HFFc6 (cell line): Measurements from ENCODE around the gene TBC1D30. TPM values are rescaled to one million over a fixed set of nuclear protein-coding genes. Genes with fewer than 3 reads are reported as not detected.
"Not testable (repeated sequence)": the region's sequence is repeated elsewhere in the genome, so short reads cannot be mapped to it uniquely, and the experiment has no call there.

ENCODE experiments used
- DNase-seq: peaks from one replicate; pipeline ENCODE4 v3.0.0-alpha.2; 2018
- H3K27ac Mint-ChIP-seq: 2 replicates; pipeline ENCODE4 v1.8.0; 2020; ENCODE audit warnings: mild to moderate bottlenecking, mixed read lengths
- H3K27me3 Mint-ChIP-seq: 2 replicates; pipeline ENCODE4 v1.8.0; 2021; ENCODE audit warnings: mild to moderate bottlenecking, moderate library complexity, mixed read lengths; ENCODE audit not compliant: insufficient read depth
- H3K36me3 Mint-ChIP-seq: 2 replicates; pipeline ENCODE4 v1.8.0; 2021; ENCODE audit warnings: low read depth, mixed read lengths
- H3K4me1 Mint-ChIP-seq: 2 replicates; pipeline ENCODE4 v1.8.0; 2020; ENCODE audit warnings: low read depth, mixed read lengths
- H3K4me3 Mint-ChIP-seq: 2 replicates; pipeline ENCODE4 v1.8.0; 2020; ENCODE audit warnings: mild to moderate bottlenecking, moderate library complexity, mixed read lengths
- H3K9me3 Mint-ChIP-seq: 2 replicates; pipeline ENCODE4 v1.8.0; 2020; ENCODE audit warnings: mild to moderate bottlenecking, mixed read lengths
- long read RNA-seq: library from polyadenylated mRNA; unstranded; transcript quantifications from one replicate; pipeline ENCODE4 v2.0.0, GENCODE V29; 2019
- total RNA-seq, 6 experiments: library from RNA; stranded (reverse); fragmentation: NEBNext Ultra II Directional; extraction: Animal tissue kit (Norgen Biotek cat#: 25700); gene quantifications; 2 replicates in 1 of 6; 3 replicates in 5 of 6; pipeline ENCODE4 v1.2.3, GENCODE V29; 2021
- TF ChIP-seq, protein P1 (sequence below): fragments of 200-600 bp; sonication (generic); IDR thresholded peaks from 2 replicates; pipeline ENCODE4 v1.5.0; 2021; ENCODE audit warnings: antibody characterized with exemption, mild to moderate bottlenecking

The TBC1D30 gene, protein sequence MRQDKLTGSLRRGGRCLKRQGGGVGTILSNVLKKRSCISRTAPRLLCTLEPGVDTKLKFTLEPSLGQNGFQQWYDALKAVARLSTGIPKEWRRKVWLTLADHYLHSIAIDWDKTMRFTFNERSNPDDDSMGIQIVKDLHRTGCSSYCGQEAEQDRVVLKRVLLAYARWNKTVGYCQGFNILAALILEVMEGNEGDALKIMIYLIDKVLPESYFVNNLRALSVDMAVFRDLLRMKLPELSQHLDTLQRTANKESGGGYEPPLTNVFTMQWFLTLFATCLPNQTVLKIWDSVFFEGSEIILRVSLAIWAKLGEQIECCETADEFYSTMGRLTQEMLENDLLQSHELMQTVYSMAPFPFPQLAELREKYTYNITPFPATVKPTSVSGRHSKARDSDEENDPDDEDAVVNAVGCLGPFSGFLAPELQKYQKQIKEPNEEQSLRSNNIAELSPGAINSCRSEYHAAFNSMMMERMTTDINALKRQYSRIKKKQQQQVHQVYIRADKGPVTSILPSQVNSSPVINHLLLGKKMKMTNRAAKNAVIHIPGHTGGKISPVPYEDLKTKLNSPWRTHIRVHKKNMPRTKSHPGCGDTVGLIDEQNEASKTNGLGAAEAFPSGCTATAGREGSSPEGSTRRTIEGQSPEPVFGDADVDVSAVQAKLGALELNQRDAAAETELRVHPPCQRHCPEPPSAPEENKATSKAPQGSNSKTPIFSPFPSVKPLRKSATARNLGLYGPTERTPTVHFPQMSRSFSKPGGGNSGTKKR
- total RNA-seq: under 1 TPM in 5 of 6 experiments, not detected in 1; 0.05 to 0.54 (median 0.23) TPM
- long read RNA-seq: 0 reads

GRCh38 chr12:64824500-64825142 lies at the start of gene TBC1D30:
TBC1D30 (plus strand) TSS chr12:64824647; CDS start chr12:64824880, 233 bp downstream.
- H3K36me3 Mint-ChIP-seq: peaks cover 4% of the 10 kb centered on the region; the same call in 1 of the 2 replicates
- no peak within 1 kb of the TSS for H3K27ac Mint-ChIP-seq
- H3K9me3 Mint-ChIP-seq: peaks cover 4% of the 10 kb centered on the region; the same call in 1 of the 2 replicates
- DNase-seq: no peak
- peak within 1 kb of the TSS; percentile 70 for H3K4me3 Mint-ChIP-seq
- TF ChIP-seq, protein P1, sequence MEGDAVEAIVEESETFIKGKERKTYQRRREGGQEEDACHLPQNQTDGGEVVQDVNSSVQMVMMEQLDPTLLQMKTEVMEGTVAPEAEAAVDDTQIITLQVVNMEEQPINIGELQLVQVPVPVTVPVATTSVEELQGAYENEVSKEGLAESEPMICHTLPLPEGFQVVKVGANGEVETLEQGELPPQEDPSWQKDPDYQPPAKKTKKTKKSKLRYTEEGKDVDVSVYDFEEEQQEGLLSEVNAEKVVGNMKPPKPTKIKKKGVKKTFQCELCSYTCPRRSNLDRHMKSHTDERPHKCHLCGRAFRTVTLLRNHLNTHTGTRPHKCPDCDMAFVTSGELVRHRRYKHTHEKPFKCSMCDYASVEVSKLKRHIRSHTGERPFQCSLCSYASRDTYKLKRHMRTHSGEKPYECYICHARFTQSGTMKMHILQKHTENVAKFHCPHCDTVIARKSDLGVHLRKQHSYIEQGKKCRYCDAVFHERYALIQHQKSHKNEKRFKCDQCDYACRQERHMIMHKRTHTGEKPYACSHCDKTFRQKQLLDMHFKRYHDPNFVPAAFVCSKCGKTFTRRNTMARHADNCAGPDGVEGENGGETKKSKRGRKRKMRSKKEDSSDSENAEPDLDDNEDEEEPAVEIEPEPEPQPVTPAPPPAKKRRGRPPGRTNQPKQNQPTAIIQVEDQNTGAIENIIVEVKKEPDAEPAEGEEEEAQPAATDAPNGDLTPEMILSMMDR: no peak
- H3K4me1 Mint-ChIP-seq: no peaks in the 10 kb centered on the region; the same call in 1 of the 2 replicates
- H3K27me3 Mint-ChIP-seq: peaks cover 45% of the 10 kb centered on the region

DNA sequence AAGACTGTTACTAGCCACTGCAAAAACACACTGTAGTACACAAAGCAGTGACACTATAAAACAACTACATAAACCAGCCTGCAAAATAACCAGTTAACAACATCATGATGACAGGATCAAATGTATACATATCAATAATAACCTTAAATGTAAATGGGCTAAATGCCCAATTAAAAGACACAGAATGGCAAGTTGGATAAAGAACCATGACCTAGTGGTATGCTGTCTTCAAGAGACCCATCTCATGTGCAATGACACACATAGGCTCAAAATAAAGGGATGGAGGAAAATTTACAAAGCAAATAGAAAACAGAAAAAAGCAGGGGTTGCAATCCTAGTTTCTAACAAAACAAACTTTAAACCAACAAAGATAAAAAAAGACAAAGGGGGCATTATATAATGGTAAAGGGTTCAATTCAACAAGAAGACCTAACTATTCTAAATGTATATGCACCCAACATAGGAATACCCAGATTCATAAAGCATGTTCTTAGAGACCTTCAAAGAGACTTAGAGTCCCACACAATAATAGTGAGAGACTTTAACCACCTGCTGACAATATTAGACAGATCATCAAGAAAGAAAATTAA lies 49.2 kb upstream of the TBC1D30 start:
- not testable (repeated sequence) for DNase-seq
- Mint-ChIP-seq H3K9me3 (peaks cover 15% of the 10 kb centered on the region), H3K27me3 (peaks cover 45% of the 10 kb centered on the region)

GRCh38 chr12:64779354-64779974 lies 45.0 kb upstream of the TBC1D30 start:
- Mint-ChIP-seq H3K27ac (no peak overlapping the region), H3K36me3 (peaks cover 8% of the 10 kb centered on the region; the same call in 1 of the 2 replicates), H3K4me3 (no peak overlapping the region), H3K4me1 (peaks cover 8% of the 10 kb centered on the region; the same call in 1 of the 2 replicates), H3K9me3 (peaks cover 15% of the 10 kb centered on the region), H3K27me3 (peaks cover 47% of the 10 kb centered on the region)
- no peak for DNase-seq
- TF ChIP-seq, protein P1: no peak

More for the DNA sequence above, 49.2 kb upstream of the TBC1D30 start:
- not testable (repeated sequence) for H3K4me3 Mint-ChIP-seq, H3K4me1 Mint-ChIP-seq, H3K27ac Mint-ChIP-seq, H3K36me3 Mint-ChIP-seq

DNA sequence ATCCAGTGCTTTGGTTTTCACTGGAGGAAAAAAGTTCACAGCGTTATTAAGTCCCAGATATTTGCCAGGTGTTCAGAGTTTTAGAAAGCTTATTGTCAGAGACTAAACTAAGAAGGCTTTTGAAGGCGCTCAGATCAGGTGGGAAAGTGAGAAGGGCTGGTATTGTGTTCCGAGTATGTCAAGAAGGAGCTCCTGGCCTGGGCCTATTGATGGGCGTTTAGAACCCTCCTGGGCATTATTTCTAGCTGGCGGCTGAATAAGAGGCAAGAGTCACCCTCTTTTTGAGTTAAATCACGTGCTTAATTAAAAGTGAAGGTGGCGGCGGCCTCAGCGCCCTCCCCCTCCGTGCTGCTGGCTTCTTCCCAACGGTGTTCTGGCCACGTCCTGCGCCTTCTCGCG lies 44.3 kb upstream of the TBC1D30 start:
- Mint-ChIP-seq H3K9me3 (peaks cover 13% of the 10 kb centered on the region), H3K27me3 (peaks cover 47% of the 10 kb centered on the region), H3K36me3 (peaks cover 8% of the 10 kb centered on the region; the same call in 1 of the 2 replicates), H3K4me3 (peak overlapping the region; percentile 16; the same call in 1 of the 2 replicates), H3K27ac (no peak overlapping the region), H3K4me1 (peaks cover 8% of the 10 kb centered on the region; the same call in 1 of the 2 replicates)
- TF ChIP-seq, protein P1: no peak
- DNase-seq: no peak

DNA sequence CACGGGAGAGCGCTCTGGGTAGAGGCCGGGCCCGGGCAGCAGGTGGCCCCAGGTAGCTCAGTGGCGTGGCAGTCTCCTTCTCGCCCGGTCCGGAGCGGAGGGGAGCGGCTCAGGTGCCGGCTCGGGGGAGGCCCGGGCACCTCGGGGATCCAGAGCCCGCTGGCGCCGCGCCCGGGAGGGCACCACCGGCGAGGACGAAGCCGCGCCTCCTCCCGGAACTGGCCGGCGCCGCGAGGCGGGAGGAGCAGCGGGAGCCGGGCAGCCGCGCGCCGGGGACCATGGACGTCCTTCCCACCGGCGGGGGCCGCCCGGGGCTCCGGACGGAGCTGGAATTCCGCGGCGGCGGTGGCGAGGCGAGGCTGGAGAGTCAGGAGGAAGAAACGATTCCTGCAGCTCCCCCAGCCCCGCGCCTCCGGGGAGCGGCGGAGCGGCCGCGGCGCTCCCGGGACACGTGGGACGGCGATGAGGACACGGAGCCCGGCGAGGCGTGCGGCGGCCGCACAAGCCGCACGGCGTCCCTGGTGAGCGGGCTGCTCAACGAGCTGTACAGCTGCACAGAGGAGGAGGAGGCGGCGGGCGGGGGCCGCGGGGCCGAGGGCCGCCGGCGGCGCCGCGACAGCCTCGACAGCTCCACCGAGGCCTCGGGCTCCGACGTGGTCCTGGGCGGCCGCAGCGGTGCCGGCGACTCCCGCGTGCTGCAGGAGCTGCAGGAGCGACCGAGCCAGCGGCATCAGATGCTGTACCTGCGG lies 43.7 kb upstream of the TBC1D30 start:
- Mint-ChIP-seq H3K4me1 (peaks cover 8% of the 10 kb centered on the region; the same call in 1 of the 2 replicates), H3K27ac (no peak overlapping the region), H3K27me3 (peaks cover 47% of the 10 kb centered on the region), H3K4me3 (no peak overlapping the region), H3K36me3 (peaks cover 3% of the 10 kb centered on the region; the same call in 1 of the 2 replicates), H3K9me3 (peaks cover 7% of the 10 kb centered on the region)
- DNase-seq: no peak
- TF ChIP-seq, protein P1: no peak
